IPS DF 19.7 (cell line): ENCODE results near the gene ITPRID1.

ENCODE experiments used
- DNase-seq: peaks from one replicate; pipeline ENCODE4 v3.0.0-alpha.2; 2013; ENCODE audit warnings: low read depth, low spot score

Gene ITPRID1

GRCh38 chr7:31633467-31633866 is 119.6 kb downstream of the ITPRID1 start:
- no peak for DNase-seq

- no peak for DNase-seq
Measured at GRCh38 chr7:31633894-31634494, 120.1 kb downstream of the ITPRID1 start.

GRCh38 chr7:31640381-31640780 is 126.5 kb downstream of the ITPRID1 start:
- DNase-seq = no peak

- DNase-seq = no peak
Measured at GRCh38 chr7:31642681-31643115, 128.8 kb downstream of the ITPRID1 start.

- no peak for DNase-seq
Measured at GRCh38 chr7:31646942-31647341, 133.1 kb downstream of the ITPRID1 start.

- no peak for DNase-seq
Measured at GRCh38 chr7:31647511-31647910, 133.6 kb downstream of the ITPRID1 start.

GRCh38 chr7:31648288-31648687 is 134.4 kb downstream of the ITPRID1 start:
- no peak for DNase-seq

- no peak for DNase-seq
Measured at GRCh38 chr7:31648880-31649279, 135.0 kb downstream of the ITPRID1 start.

- DNase-seq = peak; percentile 67
Measured at GRCh38 chr7:31651234-31652062, 137.6 kb downstream of the ITPRID1 start.

- DNase-seq = no peak
Measured at GRCh38 chr7:31652063-31652326, 138.1 kb downstream of the ITPRID1 start.

- DNase-seq = peak; percentile 76
Measured at GRCh38 chr7:31663072-31663471, 149.2 kb downstream of the ITPRID1 start.

- DNase-seq = no peak
Measured at GRCh38 chr7:31664890-31665289, 151.0 kb downstream of the ITPRID1 start.

- no peak for DNase-seq
Measured at GRCh38 chr7:31665546-31665945, 151.7 kb downstream of the ITPRID1 start.

GRCh38 chr7:31669461-31669860 is 155.6 kb downstream of the ITPRID1 start:
- DNase-seq = no peak

GRCh38 chr7:31679574-31680305 is 165.8 kb downstream of the ITPRID1 start:
- DNase-seq = no peak

- DNase-seq = no peak
Measured at GRCh38 chr7:31683445-31684225, 169.7 kb downstream of the ITPRID1 start.

- DNase-seq = peak; percentile 64
Measured at GRCh38 chr7:31687024-31687748, 173.3 kb downstream of the ITPRID1 start, which contains the start of gene PPP1R17. Gene PPP1R17 (plus strand): TSS chr7:31687215. CDS start chr7:31692442, 5,227 bp downstream.

- DNase-seq = no peak
Measured at GRCh38 chr7:31688372-31688771, 174.5 kb downstream of the ITPRID1 start.

GRCh38 chr7:31688996-31689395 is 175.1 kb downstream of the ITPRID1 start:
- no peak for DNase-seq

- no peak for DNase-seq
Measured at GRCh38 chr7:31690935-31691334, 177.0 kb downstream of the ITPRID1 start.

- no peak for DNase-seq
Measured at GRCh38 chr7:31692451-31692850, 178.6 kb downstream of the ITPRID1 start.
